ENCODE results near the gene THBS2. TPM values are rescaled to one million over a fixed set of nuclear protein-coding genes. Genes with fewer than 3 reads are reported as not detected.
"Not testable (repeated sequence)": the region's sequence is repeated elsewhere in the genome, so short reads cannot be mapped to it uniquely, and the experiment has no call there.

The THBS2 gene
- polyA plus RNA-seq, 1 donor from 2014 or later = 0.08 TPM

GRCh38 chr6:169188051-169188470 lies 65.6 kb downstream of the THBS2 start:
- H3K36me3 Mint-ChIP-seq = no peaks in the 10 kb centered on the region
- peaks cover 5% of the 10 kb centered on the region for H3K27me3 Mint-ChIP-seq
- no peak overlapping the region for H3K27ac Mint-ChIP-seq
- no peak overlapping the region for H3K4me3 Mint-ChIP-seq
- peaks cover 0 to 1% (median 0%) of the 10 kb centered on the region in 3 donors for H3K4me1 Mint-ChIP-seq
- H3K9me3 Mint-ChIP-seq = peaks cover 0 to under 1% (median 0%) of the 10 kb centered on the region in 3 donors

- no peak overlapping the region for H3K4me3 Mint-ChIP-seq
- H3K4me1 Mint-ChIP-seq = peaks cover 0 to 1% (median 0%) of the 10 kb centered on the region in 3 donors
- H3K36me3 Mint-ChIP-seq = no peaks in the 10 kb centered on the region
- no peaks in the 10 kb centered on the region for H3K9me3 Mint-ChIP-seq
- no peak overlapping the region for H3K27ac Mint-ChIP-seq
- peaks cover 5% of the 10 kb centered on the region for H3K27me3 Mint-ChIP-seq
Observed at GRCh38 chr6:169186496-169187169, 67.0 kb downstream of the THBS2 start.

GRCh38 chr6:169185692-169186485 lies 67.8 kb downstream of the THBS2 start:
- Mint-ChIP-seq H3K36me3 (no peaks in the 10 kb centered on the region), H3K9me3 (no peaks in the 10 kb centered on the region), H3K4me3 (no peak overlapping the region), H3K4me1 (peaks cover 0 to 1% (median 0%) of the 10 kb centered on the region in 3 donors), H3K27ac (no peak overlapping the region), H3K27me3 (peaks cover 5% of the 10 kb centered on the region)

GRCh38 chr6:169185011-169185521 lies 68.6 kb downstream of the THBS2 start:
- H3K9me3 Mint-ChIP-seq = no peaks in the 10 kb centered on the region
- H3K4me3 Mint-ChIP-seq = no peak overlapping the region
- H3K36me3 Mint-ChIP-seq = no peaks in the 10 kb centered on the region
- peaks cover 0 to 1% (median 0%) of the 10 kb centered on the region in 3 donors for H3K4me1 Mint-ChIP-seq
- no peak overlapping the region for H3K27ac Mint-ChIP-seq
- peaks cover 5% of the 10 kb centered on the region for H3K27me3 Mint-ChIP-seq

GRCh38 chr6:169184419-169184818 lies 69.2 kb downstream of the THBS2 start:
- H3K9me3 Mint-ChIP-seq = no peaks in the 10 kb centered on the region
- peaks cover 0 to 1% (median 0%) of the 10 kb centered on the region in 3 donors for H3K4me1 Mint-ChIP-seq
- H3K36me3 Mint-ChIP-seq = no peaks in the 10 kb centered on the region
- no peak overlapping the region for H3K27ac Mint-ChIP-seq
- peaks cover 4% of the 10 kb centered on the region for H3K27me3 Mint-ChIP-seq
- no peak overlapping the region for H3K4me3 Mint-ChIP-seq

GRCh38 chr6:169183233-169183632 lies 70.4 kb downstream of the THBS2 start:
- Mint-ChIP-seq H3K36me3 (no peaks in the 10 kb centered on the region), H3K9me3 (peaks cover 0 to 2% (median 0%) of the 10 kb centered on the region in 3 donors), H3K4me3 (no peak overlapping the region), H3K4me1 (peaks cover 0 to 1% (median 0%) of the 10 kb centered on the region in 3 donors), H3K27ac (no peak overlapping the region), H3K27me3 (peaks cover 8% of the 10 kb centered on the region)

GRCh38 chr6:169179831-169180230 lies 73.8 kb downstream of the THBS2 start:
- H3K9me3 Mint-ChIP-seq, H3K27ac Mint-ChIP-seq, H3K4me3 Mint-ChIP-seq, H3K4me1 Mint-ChIP-seq, H3K27me3 Mint-ChIP-seq, H3K36me3 Mint-ChIP-seq: not testable (repeated sequence)

- Mint-ChIP-seq H3K36me3 (no peaks in the 10 kb centered on the region), H3K4me3 (no peak overlapping the region), H3K9me3 (peaks cover 0 to 2% (median 0%) of the 10 kb centered on the region in 3 donors), H3K27ac (no peak overlapping the region), H3K27me3 (peaks cover 8% of the 10 kb centered on the region), H3K4me1 (no peaks in the 10 kb centered on the region)
Observed at GRCh38 chr6:169177516-169178166, 76.0 kb downstream of the THBS2 start.

GRCh38 chr6:169176361-169176991 lies 77.2 kb downstream of the THBS2 start:
- Mint-ChIP-seq H3K9me3 (peaks cover 0 to 2% (median 0%) of the 10 kb centered on the region in 3 donors), H3K36me3 (no peaks in the 10 kb centered on the region), H3K4me3 (no peak overlapping the region), H3K27me3 (peaks cover 8% of the 10 kb centered on the region), H3K4me1 (no peaks in the 10 kb centered on the region), H3K27ac (no peak overlapping the region)

- H3K4me3 Mint-ChIP-seq = no peak overlapping the region
- H3K27me3 Mint-ChIP-seq = peaks cover 8% of the 10 kb centered on the region
- H3K36me3 Mint-ChIP-seq = no peaks in the 10 kb centered on the region
- H3K9me3 Mint-ChIP-seq = peaks cover 0 to 2% (median 0%) of the 10 kb centered on the region in 3 donors
- no peaks in the 10 kb centered on the region for H3K4me1 Mint-ChIP-seq
- no peak overlapping the region for H3K27ac Mint-ChIP-seq
Observed at GRCh38 chr6:169175360-169175887, 78.2 kb downstream of the THBS2 start.

- Mint-ChIP-seq H3K9me3 (peaks cover 0 to 2% (median 0%) of the 10 kb centered on the region in 3 donors), H3K4me1 (no peaks in the 10 kb centered on the region), H3K27ac (no peak overlapping the region)
Observed at GRCh38 chr6:169174516-169175359, 78.9 kb downstream of the THBS2 start.

GRCh38 chr6:169173532-169174268 lies 79.9 kb downstream of the THBS2 start:
- Mint-ChIP-seq H3K27me3 (peaks cover 2% of the 10 kb centered on the region), H3K36me3 (peaks cover 1% of the 10 kb centered on the region), H3K27ac (no peak overlapping the region), H3K4me1 (no peaks in the 10 kb centered on the region), H3K4me3 (no peak overlapping the region), H3K9me3 (no peaks in the 10 kb centered on the region)

More at GRCh38 chr6:169174516-169175359, 78.9 kb downstream of the THBS2 start:
- peaks cover 8% of the 10 kb centered on the region for H3K27me3 Mint-ChIP-seq
- no peaks in the 10 kb centered on the region for H3K36me3 Mint-ChIP-seq
- H3K4me3 Mint-ChIP-seq = no peak overlapping the region

- Mint-ChIP-seq H3K9me3 (no peaks in the 10 kb centered on the region), H3K4me3 (no peak overlapping the region), H3K4me1 (no peaks in the 10 kb centered on the region), H3K27me3 (peaks cover 2% of the 10 kb centered on the region), H3K27ac (no peak overlapping the region), H3K36me3 (peaks cover 1% of the 10 kb centered on the region)
Observed at GRCh38 chr6:169172946-169173345, 80.7 kb downstream of the THBS2 start.
